ENCODE results near the gene GPSM1. TPM values are rescaled to one million over a fixed set of nuclear protein-coding genes. Genes with fewer than 3 reads are reported as not detected.
A peak's percentile ranks its signal among the peaks of the same experiment; 100 is the strongest.

GPSM1 gene
- total RNA-seq, 4 donors from 2014 or later: 28.8 to 95.1 (median 38.1) TPM

DNA sequence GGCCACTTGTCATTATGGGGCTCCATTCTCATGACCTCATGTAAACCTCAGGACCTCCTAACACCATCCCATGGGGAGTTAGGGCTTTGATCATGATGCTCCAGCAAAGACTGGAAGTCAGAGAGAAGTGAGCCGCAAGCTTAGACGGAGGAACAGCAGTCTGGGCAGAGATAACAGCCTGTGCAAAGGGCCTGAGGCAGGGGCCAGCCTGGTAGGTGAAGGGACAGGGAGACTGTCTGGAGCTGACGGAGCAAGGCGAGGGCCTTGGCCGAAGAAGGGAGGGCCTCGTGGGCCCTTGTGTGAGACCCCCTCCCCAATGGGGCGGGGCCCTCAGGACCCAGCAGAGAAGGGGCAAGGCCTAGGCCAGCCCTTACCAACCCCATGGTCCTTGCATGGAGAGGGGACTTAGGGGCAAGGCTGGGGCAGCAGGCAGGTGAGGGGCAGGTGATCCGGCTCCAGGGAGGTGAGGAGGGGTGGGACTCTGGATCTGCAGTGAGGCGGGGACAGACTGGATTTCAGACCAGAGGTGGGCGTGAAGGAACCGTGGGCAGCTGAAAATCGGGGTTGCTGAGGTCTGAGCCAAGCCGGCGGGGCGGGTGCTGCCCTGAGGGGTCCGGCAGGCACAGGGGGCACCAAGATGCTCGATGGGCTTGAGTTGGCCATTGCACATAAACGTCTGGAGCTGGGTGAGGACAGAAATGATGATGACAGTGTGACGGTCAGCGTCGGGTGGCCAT is 17.4 kb downstream of the GPSM1 start:
- no peak for DNase-seq (ENCODE audit: low spot score in 2 of 2)
- peaks cover 0 to 86% (median 51%) of the 10 kb centered on the region in 4 donors for H3K4me1 ChIP-seq
- no peak overlapping the region for H3K4me3 ChIP-seq
- H3K9me3 ChIP-seq: no peaks in the 10 kb centered on the region
- 54 to 55% methylated on average over 21 of the region's 21 CpGs for WGBS, 2 donors
- H3K27ac ChIP-seq: peak overlapping the region; percentile 75 to 93 (median 86)
- H3K36me3 ChIP-seq: peaks cover 0 to 30% (median 0%) of the 10 kb centered on the region in 3 donors
- TF ChIP-seq EP300 (IDR thresholded peaks at IDR 0.05) (no peak), POLR2A (IDR thresholded peaks at IDR 0.05) (no peak)
- TF ChIP-seq, protein P1, sequence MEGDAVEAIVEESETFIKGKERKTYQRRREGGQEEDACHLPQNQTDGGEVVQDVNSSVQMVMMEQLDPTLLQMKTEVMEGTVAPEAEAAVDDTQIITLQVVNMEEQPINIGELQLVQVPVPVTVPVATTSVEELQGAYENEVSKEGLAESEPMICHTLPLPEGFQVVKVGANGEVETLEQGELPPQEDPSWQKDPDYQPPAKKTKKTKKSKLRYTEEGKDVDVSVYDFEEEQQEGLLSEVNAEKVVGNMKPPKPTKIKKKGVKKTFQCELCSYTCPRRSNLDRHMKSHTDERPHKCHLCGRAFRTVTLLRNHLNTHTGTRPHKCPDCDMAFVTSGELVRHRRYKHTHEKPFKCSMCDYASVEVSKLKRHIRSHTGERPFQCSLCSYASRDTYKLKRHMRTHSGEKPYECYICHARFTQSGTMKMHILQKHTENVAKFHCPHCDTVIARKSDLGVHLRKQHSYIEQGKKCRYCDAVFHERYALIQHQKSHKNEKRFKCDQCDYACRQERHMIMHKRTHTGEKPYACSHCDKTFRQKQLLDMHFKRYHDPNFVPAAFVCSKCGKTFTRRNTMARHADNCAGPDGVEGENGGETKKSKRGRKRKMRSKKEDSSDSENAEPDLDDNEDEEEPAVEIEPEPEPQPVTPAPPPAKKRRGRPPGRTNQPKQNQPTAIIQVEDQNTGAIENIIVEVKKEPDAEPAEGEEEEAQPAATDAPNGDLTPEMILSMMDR (IDR thresholded peaks at IDR 0.05): no peak
- no peaks in the 10 kb centered on the region for H3K27me3 ChIP-seq

DNA sequence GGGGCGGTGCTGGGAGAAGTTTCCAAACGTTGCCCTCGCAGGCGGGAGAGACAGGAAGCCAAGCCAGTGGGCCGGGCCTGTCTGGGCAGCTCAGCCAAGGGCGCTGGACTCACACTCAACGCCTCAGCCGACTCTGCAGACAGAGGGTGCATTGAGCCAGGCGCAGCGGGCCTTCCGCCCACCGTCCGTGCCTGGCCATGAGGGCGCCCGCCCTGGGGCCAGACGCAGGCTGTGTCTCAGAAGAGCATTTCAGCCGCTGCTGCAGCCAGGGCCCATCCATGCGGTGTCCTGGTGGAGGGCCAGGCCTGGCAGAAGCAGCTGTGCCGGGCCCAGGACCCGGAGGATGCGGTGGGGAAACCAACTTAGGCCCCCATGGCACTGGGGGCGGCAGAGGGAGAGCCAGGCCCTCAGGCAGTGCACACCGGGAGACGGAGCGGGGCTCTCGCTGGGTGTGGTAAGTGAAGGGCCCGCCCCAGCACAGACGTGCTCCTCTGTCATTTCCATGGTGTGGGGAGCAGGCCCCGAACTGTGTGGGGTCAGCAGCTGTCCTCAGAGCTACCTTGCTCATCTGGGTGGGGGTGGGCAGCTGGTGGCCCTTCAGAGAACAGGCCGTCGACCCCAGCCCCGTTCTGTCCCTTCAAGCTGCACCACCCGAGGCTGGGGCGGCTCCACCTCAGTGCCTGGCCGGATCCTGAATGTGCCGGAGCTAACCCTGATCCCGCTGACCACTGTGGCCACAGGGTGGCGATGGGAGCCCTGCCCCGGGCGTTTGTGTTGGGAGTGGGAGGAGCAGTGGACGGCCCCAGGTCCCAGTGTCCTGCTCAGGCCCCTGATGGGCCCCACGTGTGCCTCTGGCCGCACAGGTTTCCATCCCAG is 18.2 kb downstream of the GPSM1 start:
- peaks cover 0 to 78% (median 45%) of the 10 kb centered on the region in 4 donors for H3K4me1 ChIP-seq
- peak; percentile 52 to 67 for DNase-seq (ENCODE audit: low spot score in 2 of 2)
- TF ChIP-seq EP300 (IDR thresholded peaks at IDR 0.05): peak; percentile 52 to 83
- peak; percentile 8 to 50 for TF ChIP-seq POLR2A (IDR thresholded peaks at IDR 0.05)
- TF ChIP-seq, protein P1 (IDR thresholded peaks at IDR 0.05): peak; percentile 32 to 83 (median 58)
- no peaks in the 10 kb centered on the region for H3K27me3 ChIP-seq
- no peaks in the 10 kb centered on the region for H3K9me3 ChIP-seq
- 21 to 24% methylated on average over 4 to 42 of the region's 43 CpGs for WGBS, 2 donors
- H3K27ac ChIP-seq: peak overlapping the region; percentile 75 to 93 (median 86)
- H3K4me3 ChIP-seq: peak overlapping the region in 3 of 4 donors; percentile 7 to 29 (median 28)
- H3K36me3 ChIP-seq: peaks cover 0 to 30% (median 0%) of the 10 kb centered on the region in 3 donors

DNA sequence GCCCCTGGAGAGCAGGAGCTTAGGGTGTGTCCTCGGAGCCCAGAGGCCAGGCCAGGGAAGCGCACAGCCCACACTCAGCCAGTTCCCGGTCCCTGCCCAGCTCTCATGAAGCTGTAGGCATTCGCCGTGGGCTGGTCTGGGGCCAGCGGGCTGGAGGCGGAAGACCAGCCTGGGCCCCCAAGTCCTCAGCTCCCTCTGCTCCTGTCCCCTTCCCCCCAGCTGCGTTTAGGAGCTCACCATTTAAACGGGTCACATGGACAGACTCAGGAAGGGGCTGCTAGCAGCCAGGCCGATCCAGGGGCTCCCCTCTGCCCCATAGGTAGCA is 18.8 kb downstream of the GPSM1 start:
- Histone ChIP-seq H3K27ac (peak overlapping the region; percentile 75 to 93 (median 86)), H3K4me3 (peak overlapping the region in 3 of 4 donors; percentile 7 to 29 (median 28)), H3K27me3 (no peaks in the 10 kb centered on the region), H3K36me3 (peaks cover 0 to 32% (median 0%) of the 10 kb centered on the region in 3 donors), H3K4me1 (peaks cover 0 to 72% (median 39%) of the 10 kb centered on the region in 4 donors), H3K9me3 (no peaks in the 10 kb centered on the region)
- TF ChIP-seq POLR2A (IDR thresholded peaks at IDR 0.05) (no peak), EP300 (IDR thresholded peaks at IDR 0.05) (no peak)
- TF ChIP-seq, protein P1 (IDR thresholded peaks at IDR 0.05): no peak
- DNase-seq (ENCODE audit: low spot score in 2 of 2): no peak
- 10 to 38% methylated on average over 5 to 6 of the region's 10 CpGs for WGBS, 2 donors

DNA sequence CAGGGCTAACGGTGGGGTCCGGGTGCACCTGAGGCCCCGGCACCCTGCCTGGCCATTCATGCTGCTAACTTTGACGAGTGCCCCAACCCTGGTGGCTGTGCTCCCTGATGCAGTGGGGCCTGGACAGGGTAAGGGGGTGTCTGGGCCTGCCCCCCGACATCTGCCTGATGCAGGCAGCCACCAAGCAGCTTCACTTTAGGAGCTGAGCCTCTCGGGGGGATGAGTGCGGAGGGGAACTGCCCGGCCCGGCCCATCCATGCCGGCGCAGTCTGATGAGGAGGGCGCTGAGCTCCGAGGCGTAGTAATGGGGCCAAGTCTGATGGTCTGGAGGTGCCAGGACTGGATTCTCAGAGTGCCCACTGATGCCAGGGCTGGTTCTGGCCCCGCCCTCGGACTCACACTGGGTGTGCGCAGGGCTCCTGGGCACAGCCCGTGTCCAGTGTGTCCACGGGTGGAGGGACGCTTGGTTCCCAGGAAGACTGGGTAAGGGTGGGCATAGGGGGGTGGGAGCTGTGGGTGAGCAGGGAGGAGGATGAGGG is 19.7 kb downstream of the GPSM1 start:
- TF ChIP-seq EP300 (IDR thresholded peaks at IDR 0.05) (no peak), POLR2A (IDR thresholded peaks at IDR 0.05) (no peak)
- TF ChIP-seq, protein P1 (IDR thresholded peaks at IDR 0.05): no peak
- peaks cover 0 to 63% (median 32%) of the 10 kb centered on the region in 4 donors for H3K4me1 ChIP-seq
- peak overlapping the region; percentile 10 to 93 (median 86) for H3K27ac ChIP-seq
- DNase-seq (ENCODE audit: low spot score in 2 of 2): no peak
- H3K4me3 ChIP-seq: peak overlapping the region in 1 of 4 donors; percentile 29
- peaks cover 0 to 38% (median 0%) of the 10 kb centered on the region in 3 donors for H3K36me3 ChIP-seq
- no peaks in the 10 kb centered on the region for H3K9me3 ChIP-seq
- no peaks in the 10 kb centered on the region for H3K27me3 ChIP-seq
- 58 to 75% methylated on average over 11 to 15 of the region's 20 CpGs for WGBS, 2 donors

Data from tibial nerve (tissue), 4 donors.